GM12878 (cell line): ENCODE results near the gene PLA2G4E. TPM values are rescaled to one million over a fixed set of nuclear protein-coding genes. Genes with fewer than 3 reads are reported as not detected.

Source experiments
- CEBPZ ChIP-seq: fragments of 150-350 bp; IDR thresholded peaks from 2 replicates; pipeline ENCODE4 v1.6.1; 2016; ENCODE audit warnings: low read depth, low read length
- CREB1 ChIP-seq: IDR thresholded peaks from 2 replicates; pipeline ENCODE4 v1.6.1; 2012; ENCODE audit warnings: low read depth, mild to moderate bottlenecking, inconsistent platforms
- FOXK2 ChIP-seq: fragments of 450-650 bp; IDR thresholded peaks from 2 replicates; pipeline ENCODE4 v1.6.1; 2017; ENCODE audit warnings: mild to moderate bottlenecking, moderate library complexity
- GATAD2B ChIP-seq: fragments of 450-650 bp; conservative IDR thresholded peaks from 2 replicates; pipeline ENCODE4 v1.6.1; 2017; ENCODE audit warnings: low read depth, mild to moderate bottlenecking, moderate library complexity
- HDAC6 ChIP-seq: fragments of 200-600 bp; sonication (generic); IDR thresholded peaks from one replicate; pipeline ENCODE4 v1.8.0; 2017; ENCODE audit warnings: antibody characterized with exemption; ENCODE audit not compliant: unreplicated experiment
- LARP7 ChIP-seq: fragments of 450-650 bp; IDR thresholded peaks from 2 replicates; pipeline ENCODE4 v1.6.1; 2017; ENCODE audit warnings: mild to moderate bottlenecking
- MXI1 ChIP-seq: fragments of 150-350 bp; IDR thresholded peaks from 2 replicates; pipeline ENCODE4 v1.6.1; 2011; ENCODE audit warnings: low read depth, mild to moderate bottlenecking, inconsistent platforms, low read length, improper control_type of control experiment
- NBN ChIP-seq: fragments of 450-650 bp; IDR thresholded peaks from 2 replicates; pipeline ENCODE4 v1.6.1; 2016
- NR2C2 ChIP-seq: IDR thresholded peaks from 2 replicates; pipeline ENCODE4 v1.6.1; 2011; ENCODE audit warnings: borderline replicate concordance, low read depth; ENCODE audit not compliant: control insufficient read depth, insufficient read length
- PBX3 ChIP-seq: IDR thresholded peaks from 2 replicates; pipeline ENCODE4 v1.6.1; 2011; ENCODE audit warnings: mild to moderate bottlenecking, low read depth, low read length, moderate library complexity; ENCODE audit not compliant: insufficient replicate concordance
- PKNOX1 ChIP-seq: fragments of 450-650 bp; IDR thresholded peaks from 2 replicates; pipeline ENCODE4 v1.6.1; 2016; ENCODE audit warnings: mild to moderate bottlenecking
- POU2F2 ChIP-seq: IDR thresholded peaks from 3 replicates; pipeline ENCODE4 v1.6.1; 2011; ENCODE audit warnings: low read depth, mild to moderate bottlenecking, low read length, borderline replicate concordance
- RBBP5 ChIP-seq: fragments of 200-600 bp; sonication (generic); conservative IDR thresholded peaks from 2 replicates; pipeline ENCODE4 v1.6.1; 2016
- SREBF1 ChIP-seq: IDR thresholded peaks from 2 replicates; pipeline ENCODE4 v1.6.1; 2012; ENCODE audit warnings: mild to moderate bottlenecking, low read length
- SRF ChIP-seq, 2 experiments: IDR thresholded peaks; 2 replicates each; pipeline ENCODE4 v1.6.1; 2011; ENCODE audit warnings: low read depth in 2 of 2, low read length in 2 of 2, mild to moderate bottlenecking in 1 of 2, moderate library complexity in 1 of 2
- STAT3 ChIP-seq: IDR thresholded peaks from 2 replicates; pipeline ENCODE4 v1.6.1; 2011; ENCODE audit warnings: low read depth, low read length, improper control_type of control experiment
- YBX1 ChIP-seq: fragments of 450-650 bp; IDR thresholded peaks from 2 replicates; pipeline ENCODE4 v1.6.1; 2016; ENCODE audit warnings: antibody characterized with exemption
- ZZZ3 ChIP-seq: IDR thresholded peaks from 2 replicates; pipeline ENCODE4 v1.6.1; 2011; ENCODE audit warnings: low read depth; ENCODE audit not compliant: control insufficient read depth, insufficient read length
- polyA plus RNA-seq, 11 experiments: library from polyadenylated mRNA; depleted of rRNA in 4 of 11; unstranded in 6 of 11; stranded (reverse) in 5 of 11; fragments of >200 nt; fragmentation: Nextera tagmentation in 4 of 11; fragmentation: Illumina TruSeq in 1 of 11; extraction: Ambion mirVana in 4 of 11; extraction: Trizol in 1 of 11; gene quantifications; 1 replicate in 1 of 11; 2 replicates in 10 of 11; pipeline versions ENCODE4 v1.2.1 to v1.2.3, GENCODE V29; 2011 to 2016; ENCODE audit warnings: inconsistent platforms in 2 of 11, missing spikeins in 2 of 11, low read depth in 1 of 11
- total RNA-seq, 4 experiments: library from RNA; depleted of rRNA in 3 of 4; stranded (reverse); fragments of >200 nt in 3 of 4; fragmentation: Illumina TruSeq in 1 of 4; extraction: Trizol in 1 of 4; gene quantifications; 2 replicates each; pipeline versions ENCODE4 v1.2.1 to v1.2.3, GENCODE V29; 2013 to 2021
- TF ChIP-seq, protein P1 (sequence below): fragments of 450-650 bp; IDR thresholded peaks from 2 replicates; pipeline ENCODE4 v1.6.1; 2018; ENCODE audit warnings: mild to moderate bottlenecking, low read depth, moderate library complexity; ENCODE audit not compliant: partially characterized antibody
- TF ChIP-seq, protein P2 (sequence below): fragments of 450-650 bp; formaldehyde crosslinking; IDR thresholded peaks from 2 replicates; pipeline ENCODE4 v1.4.0; 2020; ENCODE audit warnings: mild to moderate bottlenecking, moderate library complexity

The PLA2G4E gene
- total and polyA plus RNA-seq, 10 of the 15 experiments (the other 5 are each of a cell fraction or from before 2014, with no cell fraction given): 0.05 to 0.32 (median 0.06) TPM; not detected in 5

GRCh38 chr15:41934843-41935242, 86.0 kb downstream of the PLA2G4E start (continued):
- TF ChIP-seq CEBPZ: no peak
- TF ChIP-seq, protein P1, sequence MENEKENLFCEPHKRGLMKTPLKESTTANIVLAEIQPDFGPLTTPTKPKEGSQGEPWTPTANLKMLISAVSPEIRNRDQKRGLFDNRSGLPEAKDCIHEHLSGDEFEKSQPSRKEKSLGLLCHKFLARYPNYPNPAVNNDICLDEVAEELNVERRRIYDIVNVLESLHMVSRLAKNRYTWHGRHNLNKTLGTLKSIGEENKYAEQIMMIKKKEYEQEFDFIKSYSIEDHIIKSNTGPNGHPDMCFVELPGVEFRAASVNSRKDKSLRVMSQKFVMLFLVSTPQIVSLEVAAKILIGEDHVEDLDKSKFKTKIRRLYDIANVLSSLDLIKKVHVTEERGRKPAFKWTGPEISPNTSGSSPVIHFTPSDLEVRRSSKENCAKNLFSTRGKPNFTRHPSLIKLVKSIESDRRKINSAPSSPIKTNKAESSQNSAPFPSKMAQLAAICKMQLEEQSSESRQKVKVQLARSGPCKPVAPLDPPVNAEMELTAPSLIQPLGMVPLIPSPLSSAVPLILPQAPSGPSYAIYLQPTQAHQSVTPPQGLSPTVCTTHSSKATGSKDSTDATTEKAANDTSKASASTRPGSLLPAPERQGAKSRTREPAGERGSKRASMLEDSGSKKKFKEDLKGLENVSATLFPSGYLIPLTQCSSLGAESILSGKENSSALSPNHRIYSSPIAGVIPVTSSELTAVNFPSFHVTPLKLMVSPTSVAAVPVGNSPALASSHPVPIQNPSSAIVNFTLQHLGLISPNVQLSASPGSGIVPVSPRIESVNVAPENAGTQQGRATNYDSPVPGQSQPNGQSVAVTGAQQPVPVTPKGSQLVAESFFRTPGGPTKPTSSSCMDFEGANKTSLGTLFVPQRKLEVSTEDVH: no peak
- TF ChIP-seq MXI1: no peak
- TF ChIP-seq, protein P2, sequence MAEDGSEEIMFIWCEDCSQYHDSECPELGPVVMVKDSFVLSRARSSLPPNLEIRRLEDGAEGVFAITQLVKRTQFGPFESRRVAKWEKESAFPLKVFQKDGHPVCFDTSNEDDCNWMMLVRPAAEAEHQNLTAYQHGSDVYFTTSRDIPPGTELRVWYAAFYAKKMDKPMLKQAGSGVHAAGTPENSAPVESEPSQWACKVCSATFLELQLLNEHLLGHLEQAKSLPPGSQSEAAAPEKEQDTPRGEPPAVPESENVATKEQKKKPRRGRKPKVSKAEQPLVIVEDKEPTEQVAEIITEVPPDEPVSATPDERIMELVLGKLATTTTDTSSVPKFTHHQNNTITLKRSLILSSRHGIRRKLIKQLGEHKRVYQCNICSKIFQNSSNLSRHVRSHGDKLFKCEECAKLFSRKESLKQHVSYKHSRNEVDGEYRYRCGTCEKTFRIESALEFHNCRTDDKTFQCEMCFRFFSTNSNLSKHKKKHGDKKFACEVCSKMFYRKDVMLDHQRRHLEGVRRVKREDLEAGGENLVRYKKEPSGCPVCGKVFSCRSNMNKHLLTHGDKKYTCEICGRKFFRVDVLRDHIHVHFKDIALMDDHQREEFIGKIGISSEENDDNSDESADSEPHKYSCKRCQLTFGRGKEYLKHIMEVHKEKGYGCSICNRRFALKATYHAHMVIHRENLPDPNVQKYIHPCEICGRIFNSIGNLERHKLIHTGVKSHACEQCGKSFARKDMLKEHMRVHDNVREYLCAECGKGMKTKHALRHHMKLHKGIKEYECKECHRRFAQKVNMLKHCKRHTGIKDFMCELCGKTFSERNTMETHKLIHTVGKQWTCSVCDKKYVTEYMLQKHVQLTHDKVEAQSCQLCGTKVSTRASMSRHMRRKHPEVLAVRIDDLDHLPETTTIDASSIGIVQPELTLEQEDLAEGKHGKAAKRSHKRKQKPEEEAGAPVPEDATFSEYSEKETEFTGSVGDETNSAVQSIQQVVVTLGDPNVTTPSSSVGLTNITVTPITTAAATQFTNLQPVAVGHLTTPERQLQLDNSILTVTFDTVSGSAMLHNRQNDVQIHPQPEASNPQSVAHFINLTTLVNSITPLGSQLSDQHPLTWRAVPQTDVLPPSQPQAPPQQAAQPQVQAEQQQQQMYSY (CRISPR knock-in tag): no peak
- TF ChIP-seq GATAD2B: 0 out of 2 replicates have a peak, but pooled peaks have one; percentile 17
- no peak for TF ChIP-seq PKNOX1
- no peak for TF ChIP-seq CREB1
- no peak for TF ChIP-seq SRF (IDR thresholded peaks at IDR 0.05; ENCODE audit: low read depth in 2 of 2, low read length in 2 of 2)
- no peak for TF ChIP-seq FOXK2
- TF ChIP-seq NBN: no peak
- no peak for TF ChIP-seq NR2C2
- no peak for TF ChIP-seq PBX3
- no peak for TF ChIP-seq SREBF1
- TF ChIP-seq HDAC6: no peak
- no peak for TF ChIP-seq YBX1
- no peak for TF ChIP-seq POU2F2
- no peak for TF ChIP-seq STAT3
- TF ChIP-seq ZZZ3: no peak
- TF ChIP-seq RBBP5: no peak
- TF ChIP-seq LARP7: no peak
